Smooth muscle cell of trachea (primary cell): ENCODE measurements around the gene ZNF254. TPM values are rescaled to one million over a fixed set of nuclear protein-coding genes. Genes with fewer than 3 reads are reported as not detected.

ENCODE experiments used
- total RNA-seq: library from RNA; depleted of rRNA; stranded (reverse); fragments of >200 nt; gene quantifications from 2 replicates; pipeline ENCODE4 v1.2.1, GENCODE V29; 2014

ZNF254 gene
- total RNA-seq, result 6.1 and 10.5 TPM in 2 replicates

DNA sequence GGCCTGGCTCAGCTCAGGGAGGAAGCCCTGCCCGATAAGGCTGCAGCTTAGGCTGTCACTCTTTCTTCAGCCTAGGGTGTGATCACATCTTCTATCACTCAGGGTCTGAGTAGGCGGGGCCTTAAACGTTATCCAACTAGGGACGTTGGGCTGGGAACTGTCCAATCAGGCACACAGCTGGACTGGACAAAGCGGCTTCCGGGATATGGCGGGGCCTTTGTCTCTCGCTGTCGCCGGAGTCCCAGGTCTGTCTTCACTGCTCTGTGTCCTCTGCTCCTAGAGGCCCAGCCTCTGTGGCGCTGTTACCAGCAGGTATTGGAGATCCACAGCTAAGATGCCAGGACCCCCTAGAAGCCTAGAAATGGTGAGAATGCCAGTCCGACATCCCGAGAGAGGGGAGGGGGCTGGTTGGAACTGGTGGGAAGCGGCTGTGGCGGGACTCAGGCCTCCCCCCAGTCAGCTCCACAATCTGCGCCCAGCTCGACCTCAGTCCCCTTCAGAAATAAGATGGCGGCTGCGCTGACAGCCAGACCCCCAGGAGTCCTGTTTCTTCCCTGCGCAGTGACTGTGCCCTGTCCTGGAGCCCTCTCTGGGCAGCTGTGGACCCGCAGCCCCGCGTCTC, at the start of gene ZNF254:
Gene ZNF254 (plus strand): TSS at position 214 of the 622 bp plus-strand sequence. CDS start 121 bp downstream, at position 335.

Other genes starting within 250 kb of the ZNF254 start
- gene ZNF726, start 172.3 kb upstream of the ZNF254 start, total RNA-seq, result 0.83 and 4.1 TPM in 2 replicates